ENCODE results near the gene LHFPL5. TPM values are rescaled to one million over a fixed set of nuclear protein-coding genes. Genes with fewer than 3 reads are reported as not detected.

LHFPL5 gene
- polyA plus RNA-seq, 1 donor (not counting 4 experiments of a cell fraction or from before 2014, with no cell fraction given): not detected

- no peak overlapping the region for H3K4me3 ChIP-seq (ENCODE audit: control insufficient read depth in 2 of 3, extremely low read depth in 1 of 3, insufficient read depth in 2 of 3, low read depth in 1 of 3, low read length in 3 of 3)
- DNase-seq (ENCODE audit: low read depth, low spot score): no peak
- FAIRE-seq: no peak
- H3K36me3 ChIP-seq (ENCODE audit: control insufficient read depth in 2 of 2, extremely low read depth in 1 of 2, insufficient read depth in 2 of 2, low read length in 2 of 2): no peaks in the 10 kb centered on the region
- H3K9me3 ChIP-seq (ENCODE audit: control insufficient read depth, low read depth, low read length): no peaks in the 10 kb centered on the region
- peaks cover 2% of the 10 kb centered on the region for H3K4me1 ChIP-seq (ENCODE audit: control insufficient read depth, extremely low read depth, insufficient read depth, low read length)
- no peak overlapping the region for H3K27ac ChIP-seq (ENCODE audit: control insufficient read depth, insufficient read depth, low read length)
- H3K9ac ChIP-seq (ENCODE audit: control insufficient read depth, extremely low read depth, insufficient read depth, low read length): no peak overlapping the region
- H4K20me1 ChIP-seq (ENCODE audit: control insufficient read depth, extremely low read depth, insufficient read depth, low read length): no peaks in the 10 kb centered on the region
- no peak overlapping the region for H2AFZ ChIP-seq (ENCODE audit: control insufficient read depth, low read length)
- no peaks in the 10 kb centered on the region for H3K79me2 ChIP-seq (ENCODE audit: control insufficient read depth, insufficient read depth, low read length)
- TF ChIP-seq EZH2 (IDR thresholded peaks at IDR 0.05; ENCODE audit: low read length): no peak
- TF ChIP-seq, protein P1, sequence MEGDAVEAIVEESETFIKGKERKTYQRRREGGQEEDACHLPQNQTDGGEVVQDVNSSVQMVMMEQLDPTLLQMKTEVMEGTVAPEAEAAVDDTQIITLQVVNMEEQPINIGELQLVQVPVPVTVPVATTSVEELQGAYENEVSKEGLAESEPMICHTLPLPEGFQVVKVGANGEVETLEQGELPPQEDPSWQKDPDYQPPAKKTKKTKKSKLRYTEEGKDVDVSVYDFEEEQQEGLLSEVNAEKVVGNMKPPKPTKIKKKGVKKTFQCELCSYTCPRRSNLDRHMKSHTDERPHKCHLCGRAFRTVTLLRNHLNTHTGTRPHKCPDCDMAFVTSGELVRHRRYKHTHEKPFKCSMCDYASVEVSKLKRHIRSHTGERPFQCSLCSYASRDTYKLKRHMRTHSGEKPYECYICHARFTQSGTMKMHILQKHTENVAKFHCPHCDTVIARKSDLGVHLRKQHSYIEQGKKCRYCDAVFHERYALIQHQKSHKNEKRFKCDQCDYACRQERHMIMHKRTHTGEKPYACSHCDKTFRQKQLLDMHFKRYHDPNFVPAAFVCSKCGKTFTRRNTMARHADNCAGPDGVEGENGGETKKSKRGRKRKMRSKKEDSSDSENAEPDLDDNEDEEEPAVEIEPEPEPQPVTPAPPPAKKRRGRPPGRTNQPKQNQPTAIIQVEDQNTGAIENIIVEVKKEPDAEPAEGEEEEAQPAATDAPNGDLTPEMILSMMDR (optimal IDR thresholded peaks at IDR 0.05 in 1 of 3, IDR thresholded peaks at IDR 0.05 in 1 of 3, conservative IDR thresholded peaks at IDR 0.05 in 1 of 3; ENCODE audit: extremely low read depth in 1 of 3, insufficient read depth in 2 of 3, low read length in 3 of 3): no peak
- no peaks in the 10 kb centered on the region for H3K9me1 ChIP-seq (ENCODE audit: control insufficient read depth, extremely low read depth, insufficient read depth, low read length)
- dilution Hi-C loops (cut with MboI; ENCODE audit: extremely low pct_ligation_motif_present, low sequenced_read_pairs): no loop called here
- H3K27me3 ChIP-seq (ENCODE audit: control insufficient read depth, extremely low read depth, insufficient read depth, low read length): peaks cover 37% of the 10 kb centered on the region
- no peak overlapping the region for H3K4me2 ChIP-seq (ENCODE audit: control insufficient read depth, extremely low read depth, insufficient read depth, low read depth, low read length)
These were observed 17.6 kb upstream of the LHFPL5 start for GRCh38 chr6:35787266-35788218.

GRCh38 chr6:35788423-35788982 lies 16.6 kb upstream of the LHFPL5 start:
- no peak overlapping the region for H3K4me3 ChIP-seq (ENCODE audit: control insufficient read depth in 2 of 3, extremely low read depth in 1 of 3, insufficient read depth in 2 of 3, low read depth in 1 of 3, low read length in 3 of 3)
- H4K20me1 ChIP-seq (ENCODE audit: control insufficient read depth, extremely low read depth, insufficient read depth, low read length): no peaks in the 10 kb centered on the region
- H3K4me2 ChIP-seq (ENCODE audit: control insufficient read depth, extremely low read depth, insufficient read depth, low read depth, low read length): no peak overlapping the region
- TF ChIP-seq EZH2 (IDR thresholded peaks at IDR 0.05; ENCODE audit: low read length): no peak
- TF ChIP-seq, protein P1 (optimal IDR thresholded peaks at IDR 0.05 in 1 of 3, IDR thresholded peaks at IDR 0.05 in 1 of 3, conservative IDR thresholded peaks at IDR 0.05 in 1 of 3; ENCODE audit: extremely low read depth in 1 of 3, insufficient read depth in 2 of 3, low read length in 3 of 3): no peak
- H3K36me3 ChIP-seq (ENCODE audit: control insufficient read depth in 2 of 2, extremely low read depth in 1 of 2, insufficient read depth in 2 of 2, low read length in 2 of 2): no peaks in the 10 kb centered on the region
- no peaks in the 10 kb centered on the region for H3K79me2 ChIP-seq (ENCODE audit: control insufficient read depth, insufficient read depth, low read length)
- no peak for FAIRE-seq
- dilution Hi-C loops (cut with MboI; ENCODE audit: extremely low pct_ligation_motif_present, low sequenced_read_pairs): no loop called here
- DNase-seq (ENCODE audit: low read depth, low spot score): no peak
- H3K9me3 ChIP-seq (ENCODE audit: control insufficient read depth, low read depth, low read length): no peaks in the 10 kb centered on the region
- no peak overlapping the region for H2AFZ ChIP-seq (ENCODE audit: control insufficient read depth, low read length)
- H3K27me3 ChIP-seq (ENCODE audit: control insufficient read depth, extremely low read depth, insufficient read depth, low read length): peaks cover 37% of the 10 kb centered on the region
- no peak overlapping the region for H3K27ac ChIP-seq (ENCODE audit: control insufficient read depth, insufficient read depth, low read length)
- H3K9me1 ChIP-seq (ENCODE audit: control insufficient read depth, extremely low read depth, insufficient read depth, low read length): no peaks in the 10 kb centered on the region
- no peaks in the 10 kb centered on the region for H3K4me1 ChIP-seq (ENCODE audit: control insufficient read depth, extremely low read depth, insufficient read depth, low read length)
- H3K9ac ChIP-seq (ENCODE audit: control insufficient read depth, extremely low read depth, insufficient read depth, low read length): no peak overlapping the region

Data from keratinocyte (primary cell).